B cell (primary cell): ENCODE data around the gene BTG3.

Experiments used
- EZH2 ChIP-seq: IDR thresholded peaks from 2 replicates; pipeline ENCODE4 v1.6.1; 2012; ENCODE audit warnings: borderline replicate concordance, low read depth, mild to moderate bottlenecking, moderate library complexity, low read length; ENCODE audit not compliant: insufficient read depth, poor library complexity, severe bottlenecking
- TF ChIP-seq, protein P1 (sequence below): fragments of 200-600 bp; IDR thresholded peaks from one replicate; pipeline ENCODE4 v1.8.0; 2022; ENCODE audit warnings: antibody characterized with exemption, mild to moderate bottlenecking

DNA sequence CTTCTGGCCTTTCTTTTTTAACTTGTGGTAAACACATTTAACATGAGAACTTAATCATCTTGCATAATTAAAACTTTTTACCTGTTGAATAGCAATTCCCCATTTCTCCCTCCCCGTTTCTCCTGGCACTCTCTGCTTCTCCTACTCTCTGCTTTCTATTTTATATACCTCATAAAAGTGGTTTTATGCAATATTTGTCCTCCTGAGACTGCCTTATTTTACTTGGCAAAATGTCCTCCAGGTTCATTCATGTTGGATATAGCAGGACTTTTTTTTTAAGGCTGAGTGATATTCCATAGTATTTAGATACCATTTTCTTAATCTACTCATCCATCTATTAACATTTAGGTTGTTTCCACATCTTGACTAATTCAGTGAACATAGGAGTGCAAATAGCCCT, 35.0 kb downstream of the BTG3 start:
- TF ChIP-seq, protein P1, sequence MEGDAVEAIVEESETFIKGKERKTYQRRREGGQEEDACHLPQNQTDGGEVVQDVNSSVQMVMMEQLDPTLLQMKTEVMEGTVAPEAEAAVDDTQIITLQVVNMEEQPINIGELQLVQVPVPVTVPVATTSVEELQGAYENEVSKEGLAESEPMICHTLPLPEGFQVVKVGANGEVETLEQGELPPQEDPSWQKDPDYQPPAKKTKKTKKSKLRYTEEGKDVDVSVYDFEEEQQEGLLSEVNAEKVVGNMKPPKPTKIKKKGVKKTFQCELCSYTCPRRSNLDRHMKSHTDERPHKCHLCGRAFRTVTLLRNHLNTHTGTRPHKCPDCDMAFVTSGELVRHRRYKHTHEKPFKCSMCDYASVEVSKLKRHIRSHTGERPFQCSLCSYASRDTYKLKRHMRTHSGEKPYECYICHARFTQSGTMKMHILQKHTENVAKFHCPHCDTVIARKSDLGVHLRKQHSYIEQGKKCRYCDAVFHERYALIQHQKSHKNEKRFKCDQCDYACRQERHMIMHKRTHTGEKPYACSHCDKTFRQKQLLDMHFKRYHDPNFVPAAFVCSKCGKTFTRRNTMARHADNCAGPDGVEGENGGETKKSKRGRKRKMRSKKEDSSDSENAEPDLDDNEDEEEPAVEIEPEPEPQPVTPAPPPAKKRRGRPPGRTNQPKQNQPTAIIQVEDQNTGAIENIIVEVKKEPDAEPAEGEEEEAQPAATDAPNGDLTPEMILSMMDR = no peak
- TF ChIP-seq EZH2 = no peak
